PC-9 (cell line): Measurements from ENCODE around the gene ACSL3. TPM values are rescaled to one million over a fixed set of nuclear protein-coding genes. Genes with fewer than 3 reads are reported as not detected.

ENCODE experiments used
- BruUV-seq: library from RNA; stranded (reverse); fragments of 400-500 nt; replicated peaks from 2 replicates; lab custom pipeline; 2021; lab: Mats Ljungman, UMichigan
- CTCF ChIA-PET: fragments of 300-600 bp; sonication (Branson Sonifier 250); formaldehyde crosslinking; loops from one replicate; lab custom pipeline; 2022; ENCODE audit warnings: antibody characterized with exemption; lab: Charles Lee
- POLR2A ChIA-PET: fragments of 300-600 bp; sonication (Branson Sonifier 250); formaldehyde crosslinking; loops from one replicate; lab custom pipeline; 2022; ENCODE audit warnings: antibody characterized with exemption; ENCODE audit not compliant: unreplicated experiment; lab: Charles Lee
- DNase-seq, 2 experiments: peaks; one replicate each; pipeline versions ENCODE4 v3.0.0 to v3.0.0-alpha.2; 2015 to 2022; ENCODE audit warnings: mixed read lengths in 1 of 2
- H2AFZ ChIP-seq: fragments of 200-600 bp; sonication (generic); 2 replicates; pipeline ENCODE4 v1.8.1; 2017; ENCODE audit warnings: antibody characterized with exemption
- H3F3A ChIP-seq: fragments of 200-600 bp; sonication (generic); 2 replicates; pipeline ENCODE4 v1.8.1; 2017; ENCODE audit warnings: antibody characterized with exemption, mild to moderate bottlenecking, low read depth; ENCODE audit not compliant: insufficient read depth
- H3K27ac ChIP-seq: fragments of 200-600 bp; sonication (generic); 2 replicates; pipeline ENCODE4 v1.6.1; 2016; ENCODE audit warnings: mixed run types
- H3K27me3 ChIP-seq: fragments of 200-600 bp; sonication (generic); 2 replicates; pipeline ENCODE4 v1.6.1; 2016; ENCODE audit warnings: low read depth, mixed run types; ENCODE audit not compliant: insufficient read depth
- H3K36me3 ChIP-seq: fragments of 200-600 bp; sonication (generic); 2 replicates; pipeline ENCODE4 v1.6.1; 2016; ENCODE audit warnings: low read depth, mixed run types
- H3K4me1 ChIP-seq: fragments of 200-600 bp; sonication (generic); replicated peaks from 2 replicates; pipeline ENCODE4 v1.6.1; 2016; ENCODE audit warnings: mixed run types; ENCODE audit not compliant: insufficient read depth
- H3K4me2 ChIP-seq: fragments of 200-600 bp; sonication (generic); 2 replicates; pipeline ENCODE4 v1.6.1; 2017; ENCODE audit warnings: mixed run types
- H3K4me3 ChIP-seq: fragments of 200-600 bp; sonication (generic); 2 replicates; pipeline ENCODE4 v1.6.1; 2016; ENCODE audit warnings: mixed run types
- H3K79me2 ChIP-seq: fragments of 200-600 bp; sonication (generic); 2 replicates; pipeline ENCODE4 v1.6.1; 2017; ENCODE audit warnings: low read depth, mixed run types
- H3K9me2 ChIP-seq: fragments of 200-600 bp; sonication (generic); 2 replicates; pipeline ENCODE4 v1.8.1; 2017; ENCODE audit warnings: mild to moderate bottlenecking; ENCODE audit not compliant: insufficient read depth
- H3K9me3 ChIP-seq: fragments of 200-600 bp; sonication (generic); 2 replicates; pipeline ENCODE4 v1.8.1; 2016; ENCODE audit warnings: low read depth; ENCODE audit not compliant: insufficient read depth
- H4K20me1 ChIP-seq: fragments of 200-600 bp; sonication (generic); 2 replicates; pipeline ENCODE4 v1.8.1; 2017; ENCODE audit not compliant: insufficient read depth
- CTCF ChIP-seq: fragments of 200-600 bp; sonication (generic); conservative IDR thresholded peaks from 2 replicates; pipeline ENCODE4 v1.6.1; 2017; ENCODE audit warnings: mixed run types, antibody characterized with exemption, mild to moderate bottlenecking, moderate library complexity
- EZH2 ChIP-seq: fragments of 200-600 bp; sonication (generic); IDR thresholded peaks from 2 replicates; pipeline ENCODE4 v1.8.0; 2017; ENCODE audit warnings: antibody characterized with exemption, low read depth
- intact Hi-C: fragments of 100-400 bp; cut with micrococcal nuclease; formaldehyde crosslinking; loops from one replicate; pipeline ENCODE4 v1.10.0; 2022; ENCODE audit not compliant: unreplicated experiment
- total RNA-seq: library from RNA; stranded (reverse); gene quantifications from 2 replicates; pipeline ENCODE4 v1.2.3, GENCODE V29; 2021

ACSL3 gene
- total RNA-seq, 1 experiment from 2014 or later: 446 TPM

GRCh38 chr2:222968550-222969155, 107.8 kb downstream of the ACSL3 start:
- POLR2A ChIA-PET: no interaction called here
- no TSS peak for BruUV-seq
- intact Hi-C loops: no loop called here

GRCh38 chr2:222969491-222969890, 108.7 kb downstream of the ACSL3 start:
- H3K4me2 ChIP-seq: no peak overlapping the region
- CTCF ChIA-PET: interaction anchor here (1.4 kb wide), 1 partner anchor 31 kb away, joined by 5 read pairs; no protein-coding TSS in a partner anchor

More at GRCh38 chr2:222968550-222969155, 107.8 kb downstream of the ACSL3 start:
- Histone ChIP-seq H3K4me1 (peaks cover 18% of the 10 kb centered on the region), H2AFZ (no peak overlapping the region), H3K79me2 (no peaks in the 10 kb centered on the region), H3K4me2 (no peak overlapping the region), H3K9me3 (no peaks in the 10 kb centered on the region), H3K4me3 (no peak overlapping the region), H4K20me1 (no peaks in the 10 kb centered on the region), H3K9me2 (0 out of 2 replicates have a peak, but pooled peaks cover 6% of the 10 kb centered on the region), H3K27me3 (no peaks in the 10 kb centered on the region), H3K36me3 (no peaks in the 10 kb centered on the region), H3K27ac (no peak overlapping the region), H3F3A (no peaks in the 10 kb centered on the region)
- DNase-seq: no peak
- CTCF ChIA-PET: no interaction called here
- TF ChIP-seq EZH2 (no peak), CTCF (no peak)

GRCh38 chr2:222972420-222972819, 111.6 kb downstream of the ACSL3 start:
- POLR2A ChIA-PET: interaction anchor here (0.6 to 0.7 kb wide), 2 partner anchors 129 to 258 kb away, joined by 3 to 6 read pairs; no protein-coding TSS in a partner anchor

More at GRCh38 chr2:222969491-222969890, 108.7 kb downstream of the ACSL3 start:
- intact Hi-C loops: no loop called here
- no peaks in the 10 kb centered on the region for H3K9me3 ChIP-seq
- no peak overlapping the region for H3K27ac ChIP-seq
- BruUV-seq: no TSS peak
- TF ChIP-seq CTCF: no peak
- TF ChIP-seq EZH2: no peak
- peaks cover 18% of the 10 kb centered on the region for H3K4me1 ChIP-seq
- no peak overlapping the region for H3K4me3 ChIP-seq
- H4K20me1 ChIP-seq: no peaks in the 10 kb centered on the region
- no peaks in the 10 kb centered on the region for H3F3A ChIP-seq
- no peaks in the 10 kb centered on the region for H3K27me3 ChIP-seq
- no peaks in the 10 kb centered on the region for H3K79me2 ChIP-seq
- 0 out of 2 replicates have a peak, but pooled peaks cover 6% of the 10 kb centered on the region for H3K9me2 ChIP-seq
- H2AFZ ChIP-seq: no peak overlapping the region
- peak in 1 of 2 experiments; percentile 61 for DNase-seq
- POLR2A ChIA-PET: no interaction called here
- no peaks in the 10 kb centered on the region for H3K36me3 ChIP-seq

More at GRCh38 chr2:222972420-222972819, 111.6 kb downstream of the ACSL3 start:
- no peak for DNase-seq
- CTCF ChIA-PET: interaction anchor here (0.6 to 2.0 kb wide), 10 partner anchors 8 to 959 kb away, joined by 3 to 16 read pairs (median 4); no protein-coding TSS in a partner anchor
- H4K20me1 ChIP-seq: no peaks in the 10 kb centered on the region
- H3K9me3 ChIP-seq: no peaks in the 10 kb centered on the region
- H3K36me3 ChIP-seq: no peaks in the 10 kb centered on the region
- no peaks in the 10 kb centered on the region for H3K27me3 ChIP-seq
- intact Hi-C loops: loop anchor here (2.0 to 10.0 kb wide), 11 partner anchors 130 to 1382 kb away; partner anchors contain the start of genes MRPL44 and SCG2
- no peaks in the 10 kb centered on the region for H3K79me2 ChIP-seq
- BruUV-seq: no TSS peak
- H3K4me2 ChIP-seq: no peak overlapping the region
- no peak overlapping the region for H2AFZ ChIP-seq
- H3K4me3 ChIP-seq: no peak overlapping the region
- H3K9me2 ChIP-seq: 0 out of 2 replicates have a peak, but pooled peaks cover 6% of the 10 kb centered on the region
- H3K27ac ChIP-seq: no peak overlapping the region
- peaks cover 30% of the 10 kb centered on the region for H3K4me1 ChIP-seq
- TF ChIP-seq CTCF: no peak
- H3F3A ChIP-seq: no peaks in the 10 kb centered on the region
